HCT116 (cell line): ENCODE data around the gene PBX1. TPM values are rescaled to one million over a fixed set of nuclear protein-coding genes. Genes with fewer than 3 reads are reported as not detected.
A peak's percentile ranks its signal among the peaks of the same experiment; 100 is the strongest.

Experiments used
- ATAC-seq: fragments of 200-7000 bp; cut with Tn5 transposase; 2 replicates; pipeline ENCODE4 v1.9.1; 2020; ENCODE audit warnings: mild to moderate bottlenecking, moderate library complexity
- BruUV-seq: library from RNA; stranded (reverse); fragments of 400-500 nt; replicated peaks from 2 replicates; lab custom pipeline; 2021; lab: Mats Ljungman, UMichigan
- CTCF ChIA-PET: fragments of 300-600 bp; sonication (Branson Sonifier 250); formaldehyde crosslinking; loops from one replicate; lab custom pipeline; 2021; ENCODE audit warnings: antibody characterized with exemption; lab: Charles Lee
- POLR2A ChIA-PET: fragments of 300-600, 350-600 bp; sonication (Branson Sonifier 250); formaldehyde crosslinking; loops from one replicate; lab custom pipeline; 2021; ENCODE audit warnings: antibody characterized with exemption; lab: Charles Lee
- RAD21 ChIA-PET, 2 experiments: fragments of 300-600 bp; sonication (Branson Sonifier 250); formaldehyde crosslinking; loops; one replicate each; lab custom pipeline; 2023; ENCODE audit warnings: low total read pairs in 2 of 2; ENCODE audit not compliant: uncharacterized antibody in 2 of 2, unreplicated experiment in 2 of 2, low non-redundant PET in 1 of 2; lab: Charles Lee
- DNase-seq: peaks from one replicate; pipeline ENCODE4 v3.0.0-alpha.2; 2010; ENCODE audit warnings: low read depth, low spot score
- H2AFZ ChIP-seq: fragments of 200-600 bp; shearing (Covaris generic), sonication (generic); 2 replicates; pipeline ENCODE4 v1.6.1; 2017; ENCODE audit warnings: low read depth, mixed run types, mixed read lengths, antibody characterized with exemption, low read length; ENCODE audit not compliant: poor library complexity, severe bottlenecking
- H3K27ac ChIP-seq: 2 replicates; pipeline ENCODE4 v1.5.1; 2012; ENCODE audit warnings: low read depth, low read length
- H3K27me3 ChIP-seq: fragments of 200-600 bp; sonication (generic); 2 replicates; pipeline ENCODE4 v1.6.1; 2016; ENCODE audit warnings: mixed run types, low read length, mixed read lengths; ENCODE audit not compliant: insufficient read depth
- H3K36me3 ChIP-seq, 2 experiments: fragments of 200-500 bp in 1 of 2; fragments of 200-600 bp in 1 of 2; sonication (Bioruptor generic) in 1 of 2; sonication (generic) in 1 of 2; 2 replicates each; pipeline versions ENCODE4 v1.5.1 to v1.6.1; 2014 to 2016; ENCODE audit warnings: low read length in 2 of 2, inconsistent platforms in 1 of 2, mixed read lengths in 1 of 2, mixed run types in 1 of 2; ENCODE audit not compliant: insufficient read depth in 2 of 2, control insufficient read depth in 1 of 2
- H3K4me1 ChIP-seq, 2 experiments: fragments of 200-600 bp in 1 of 2; sonication (generic) in 1 of 2; 2 replicates each; pipeline versions ENCODE4 v1.5.1 to v1.6.1; 2012 to 2017; ENCODE audit warnings: low read length in 2 of 2, inconsistent platforms in 1 of 2, mild to moderate bottlenecking in 1 of 2, mixed read lengths in 1 of 2, mixed run types in 1 of 2, moderate library complexity in 1 of 2; ENCODE audit not compliant: insufficient read depth in 2 of 2, control insufficient read depth in 1 of 2
- H3K4me2 ChIP-seq: fragments of 200-600 bp; sonication (generic); 2 replicates; pipeline ENCODE4 v1.6.1; 2017; ENCODE audit warnings: mixed run types, low read length, mixed read lengths
- H3K4me3 ChIP-seq, 2 experiments: fragments of 200-600 bp in 1 of 2; sonication (generic) in 1 of 2; replicated peaks in 1 of 2; 2 replicates each; pipeline ENCODE4 v1.5.1; 2011 to 2016; ENCODE audit warnings: low read length in 2 of 2, control low read depth in 1 of 2, low read depth in 1 of 2, mild to moderate bottlenecking in 1 of 2, mixed read lengths in 1 of 2, mixed run types in 1 of 2
- H3K79me2 ChIP-seq: fragments of 200-600 bp; sonication (generic); 2 replicates; pipeline ENCODE4 v1.6.1; 2017; ENCODE audit warnings: mild to moderate bottlenecking, mixed run types, low read length, moderate library complexity, mixed read lengths; ENCODE audit not compliant: insufficient read depth
- H3K9ac ChIP-seq: fragments of 200-600 bp; sonication (generic); 2 replicates; pipeline ENCODE4 v1.6.1; 2016; ENCODE audit warnings: low read length, mixed read lengths
- H3K9me2 ChIP-seq: fragments of 200-600 bp; sonication (generic), shearing (Covaris generic); 2 replicates; pipeline ENCODE4 v1.6.1; 2017; ENCODE audit warnings: mixed run types, mild to moderate bottlenecking, moderate library complexity; ENCODE audit not compliant: insufficient read depth
- H3K9me3 ChIP-seq, 2 experiments: fragments of 200-500 bp in 1 of 2; fragments of 200-600 bp in 1 of 2; sonication (Bioruptor generic) in 1 of 2; sonication (generic) in 1 of 2; 2 replicates each; pipeline ENCODE4 v1.6.1; 2014 to 2017; ENCODE audit warnings: low read length in 2 of 2, mixed read lengths in 2 of 2, inconsistent platforms in 1 of 2, low read depth in 1 of 2, mild to moderate bottlenecking in 1 of 2, mixed run types in 1 of 2, moderate library complexity in 1 of 2; ENCODE audit not compliant: control insufficient read depth in 1 of 2, insufficient read depth in 1 of 2
- H4K20me1 ChIP-seq: fragments of 200-600 bp; sonication (generic), shearing (Covaris generic); 2 replicates; pipeline ENCODE4 v1.6.1; 2017; ENCODE audit warnings: mixed run types, mild to moderate bottlenecking, moderate library complexity; ENCODE audit not compliant: insufficient read depth
- ATF3 ChIP-seq: IDR thresholded peaks from 2 replicates; pipeline ENCODE4 v1.6.1; 2012
- CBX3 ChIP-seq: IDR thresholded peaks from 2 replicates; pipeline ENCODE4 v1.6.1; 2012; ENCODE audit warnings: low read depth
- CEBPB ChIP-seq: IDR thresholded peaks from 2 replicates; pipeline ENCODE4 v1.6.1; 2012; ENCODE audit warnings: low read depth
- EZH2phosphoT487 ChIP-seq: fragments of 200-600 bp; IDR thresholded peaks from 2 replicates; pipeline ENCODE4 v1.6.1; 2018; ENCODE audit warnings: antibody characterized with exemption, borderline replicate concordance
- FOSL1 ChIP-seq: IDR thresholded peaks from 2 replicates; pipeline ENCODE4 v1.6.1; 2012; ENCODE audit warnings: low read depth
- JUND ChIP-seq: IDR thresholded peaks from 2 replicates; pipeline ENCODE4 v1.6.1; 2012
- POLR2AphosphoS5 ChIP-seq: IDR thresholded peaks from 2 replicates; pipeline ENCODE4 v1.6.1; 2011; ENCODE audit warnings: mild to moderate bottlenecking, low read depth, low read length, moderate library complexity
- RAD21 ChIP-seq: IDR thresholded peaks from 2 replicates; pipeline ENCODE4 v1.6.1; 2012; ENCODE audit warnings: low read depth, mild to moderate bottlenecking
- SIN3A ChIP-seq: IDR thresholded peaks from 2 replicates; pipeline ENCODE4 v1.6.1; 2012; ENCODE audit warnings: low read depth
- SP1 ChIP-seq: IDR thresholded peaks from 2 replicates; pipeline ENCODE4 v1.6.1; 2012; ENCODE audit warnings: low read depth
- SRF ChIP-seq: IDR thresholded peaks from 2 replicates; pipeline ENCODE4 v1.6.1; 2012; ENCODE audit warnings: low read depth
- TCF7L2 ChIP-seq: IDR thresholded peaks from 2 replicates; pipeline ENCODE4 v1.7.0; 2011; ENCODE audit warnings: borderline replicate concordance, inconsistent platforms; ENCODE audit not compliant: insufficient read depth, insufficient read length; ENCODE audit errors: extremely low read depth
- YY1 ChIP-seq: IDR thresholded peaks from 2 replicates; pipeline ENCODE4 v1.6.1; 2011; ENCODE audit warnings: low read length, low read depth, moderate library complexity, mild to moderate bottlenecking; ENCODE audit not compliant: insufficient replicate concordance; ENCODE audit errors: extremely low read depth
- ZBTB33 ChIP-seq: IDR thresholded peaks from 2 replicates; pipeline ENCODE4 v1.6.1; 2011; ENCODE audit warnings: mild to moderate bottlenecking, low read length, moderate library complexity; ENCODE audit not compliant: insufficient replicate concordance; ENCODE audit errors: extremely low read depth
- ZFX ChIP-seq: fragments of 450-650 bp; IDR thresholded peaks from 2 replicates; pipeline ENCODE4 v1.6.1; 2017
- ZNF274 ChIP-seq: fragments of 200-500 bp; sonication (Bioruptor generic); IDR thresholded peaks from 2 replicates; pipeline ENCODE4 v1.6.1; 2014; ENCODE audit warnings: mild to moderate bottlenecking, low read depth, low read length, inconsistent platforms
- intact Hi-C: fragments of 100-400 bp; cut with micrococcal nuclease; formaldehyde crosslinking; loops from 2 replicates; pipeline ENCODE4 v1.10.0; 2022
- total RNA-seq: library from RNA; stranded (reverse); gene quantifications from one replicate; pipeline ENCODE4 v1.2.1, GENCODE V29; 2021; ENCODE audit not compliant: unreplicated experiment
- TF ChIP-seq, protein P1 (sequence below): IDR thresholded peaks from 2 replicates; pipeline ENCODE4 v1.6.1; 2012

Gene PBX1
- total RNA-seq, 1 experiment from 2014 or later = 29.6 TPM

DNA sequence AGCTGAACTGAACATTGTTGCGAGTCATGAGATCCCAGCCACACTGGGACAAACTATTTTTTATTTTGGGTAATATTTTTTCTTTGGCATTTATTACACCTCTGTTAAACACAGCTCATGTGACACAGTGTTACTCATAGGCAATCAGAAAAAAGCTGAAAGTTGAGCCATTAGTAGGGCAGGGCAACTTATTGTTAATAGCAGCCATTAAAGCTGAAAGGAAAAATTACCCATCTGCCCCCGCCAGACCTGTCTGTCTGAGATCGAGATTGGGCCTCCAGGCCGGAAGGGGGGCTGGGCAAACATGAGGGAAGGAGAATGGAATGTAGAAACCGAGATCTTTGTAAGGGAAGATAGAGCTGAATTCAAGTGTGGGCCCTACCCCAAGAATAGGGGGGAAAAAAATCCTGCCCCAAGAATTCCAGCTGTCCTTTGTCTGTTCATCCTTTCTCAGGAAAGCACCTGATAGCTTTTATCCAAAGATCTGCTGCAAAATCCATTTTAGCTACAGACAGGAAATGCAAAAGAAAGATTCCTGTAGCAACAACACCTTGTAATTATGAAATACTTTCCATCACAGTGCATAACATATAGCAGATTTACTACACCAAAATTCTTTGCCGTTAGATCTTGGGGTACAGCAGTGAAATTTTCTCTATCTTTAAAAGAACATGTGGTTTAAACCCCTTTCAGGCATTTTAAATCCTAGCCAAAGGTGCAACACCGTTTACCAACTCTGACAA, 212.8 kb downstream of the PBX1 start:
- intact Hi-C loops = no loop called here
- Histone ChIP-seq H3K4me2 (peak overlapping the region; percentile 67), H3K4me1 (peaks cover 49 to 54% of the 10 kb centered on the region in 2 experiments), H3K27ac (peak overlapping the region; percentile 75), H4K20me1 (no peaks in the 10 kb centered on the region), H3K27me3 (no peaks in the 10 kb centered on the region), H2AFZ (peak overlapping the region; percentile 79), H3K4me3 (peak overlapping the region in 1 of 2 experiments; percentile 23; a peak in 1 of 4 replicates), H3K9ac (peak overlapping the region; percentile 42), H3K9me3 (no peaks in the 10 kb centered on the region), H3K36me3 (no peaks in the 10 kb centered on the region), H3K79me2 (no peaks in the 10 kb centered on the region), H3K9me2 (no peaks in the 10 kb centered on the region)
- ChIA-PET RAD21 (no interaction called here), POLR2A (no interaction called here), CTCF (interaction anchor here (0.9 to 1.3 kb wide), 3 partner anchors 15 to 98 kb away, joined by 3 read pairs; no protein-coding TSS in a partner anchor)
- DNase-seq = no peak
- ATAC-seq = peak; percentile 44
- no TSS peak for BruUV-seq
- TF ChIP-seq JUND (peak; percentile 28; the same call in 1 of the 2 replicates), CBX3 (0 out of 2 replicates have a peak, but pooled peaks have one; percentile 10), ZNF274 (no peak), YY1 (peak; percentile 37)

DNA sequence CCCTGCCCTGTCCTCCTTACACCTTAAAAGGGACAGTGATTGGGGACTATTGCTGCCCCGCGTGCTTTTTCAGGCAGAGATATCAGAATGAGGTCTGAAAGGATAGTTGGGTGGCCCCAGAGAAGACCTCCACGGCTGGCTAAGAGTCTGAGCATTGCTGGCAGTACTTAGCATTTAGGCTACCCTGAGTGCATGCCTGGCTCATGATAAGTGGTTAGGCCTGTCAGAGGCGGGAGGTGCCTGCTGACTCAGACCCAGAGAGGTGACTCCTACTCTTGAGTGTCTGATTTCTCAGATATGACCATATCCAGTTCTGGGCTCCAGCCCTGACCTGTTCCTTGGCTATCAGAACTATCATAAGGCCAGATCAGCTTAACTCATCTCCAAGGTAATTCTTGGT, 213.7 kb downstream of the PBX1 start:
- H3K79me2 ChIP-seq = no peaks in the 10 kb centered on the region
- no peaks in the 10 kb centered on the region for H4K20me1 ChIP-seq
- H3K4me3 ChIP-seq = no peak overlapping the region
- no peaks in the 10 kb centered on the region for H3K36me3 ChIP-seq
- ChIA-PET RAD21 (no interaction called here), POLR2A (no interaction called here), CTCF (interaction anchor here (1.0 to 1.4 kb wide), 2 partner anchors 14 to 99 kb away, joined by 4 to 6 read pairs; no protein-coding TSS in a partner anchor)
- H3K27me3 ChIP-seq = no peaks in the 10 kb centered on the region
- peak overlapping the region; percentile 42 for H3K9ac ChIP-seq
- ATAC-seq (peak; percentile 95), DNase-seq (peak; percentile 75)
- H3K4me1 ChIP-seq = peaks cover 42 to 45% of the 10 kb centered on the region in 2 experiments
- intact Hi-C loops = no loop called here
- peak overlapping the region; percentile 67 for H3K4me2 ChIP-seq
- no peak overlapping the region for H2AFZ ChIP-seq
- H3K27ac ChIP-seq = peak overlapping the region; percentile 75
- TF ChIP-seq RAD21 (peak; percentile 13; the same call in 1 of the 2 replicates), EZH2phosphoT487 (no peak), SIN3A (peak; percentile 30; the same call in 1 of the 2 replicates), JUND (peak; percentile 79), ZBTB33 (no peak), FOSL1 (peak; percentile 71), CBX3 (peak; percentile 46; the same call in 1 of the 2 replicates), SRF (peak; percentile 75), TCF7L2 (no peak), ATF3 (no peak), ZFX (no peak), POLR2AphosphoS5 (peak; percentile 60), CEBPB (0 out of 2 replicates have a peak, but pooled peaks have one; percentile 11), SP1 (peak; percentile 67)
- TF ChIP-seq, protein P1, sequence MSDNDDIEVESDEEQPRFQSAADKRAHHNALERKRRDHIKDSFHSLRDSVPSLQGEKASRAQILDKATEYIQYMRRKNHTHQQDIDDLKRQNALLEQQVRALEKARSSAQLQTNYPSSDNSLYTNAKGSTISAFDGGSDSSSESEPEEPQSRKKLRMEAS = peak; percentile 71; the same call in 1 of the 2 replicates
- no peaks in the 10 kb centered on the region for H3K9me2 ChIP-seq
- no peaks in the 10 kb centered on the region for H3K9me3 ChIP-seq
- BruUV-seq = no TSS peak
